H1 (cell line): ENCODE data around the gene TADA2B. TPM values are rescaled to one million over a fixed set of nuclear protein-coding genes. Genes with fewer than 3 reads are reported as not detected.

Experiments
- CHD1 ChIP-seq: IDR thresholded peaks from 2 replicates; pipeline ENCODE4 v1.6.1; 2012; ENCODE audit warnings: low read depth, low read length, improper control_type of control experiment
- CHD7 ChIP-seq: fragments of 300-600 bp; sonication (generic); IDR thresholded peaks from 2 replicates; pipeline ENCODE4 v1.7.1; 2012; ENCODE audit warnings: low read length, moderate library complexity, mild to moderate bottlenecking, inconsistent platforms; ENCODE audit not compliant: insufficient replicate concordance
- HDAC6 ChIP-seq: IDR thresholded peaks from one replicate; pipeline ENCODE4 v1.7.1; 2012; ENCODE audit warnings: low read depth, mild to moderate bottlenecking, inconsistent platforms, low read length, moderate library complexity
- KDM5A ChIP-seq: fragments of 200-600 bp; IDR thresholded peaks from 2 replicates; pipeline ENCODE4 v1.7.1; 2012; ENCODE audit warnings: mild to moderate bottlenecking, low read length, inconsistent platforms, mixed read lengths
- TAF1 ChIP-seq: IDR thresholded peaks from 2 replicates; pipeline ENCODE4 v1.6.1; 2011; ENCODE audit warnings: mild to moderate bottlenecking, low read depth, low read length
- TAF7 ChIP-seq: optimal IDR thresholded peaks from 2 replicates; pipeline ENCODE3; 2011; ENCODE audit warnings: low read depth, mild to moderate bottlenecking, inconsistent platforms, low read length, moderate library complexity, borderline replicate concordance
- polyA plus RNA-seq, 7 experiments: library from polyadenylated mRNA; depleted of rRNA in 3 of 7; stranded (reverse) in 5 of 7; unstranded in 2 of 7; fragments of >200 nt in 5 of 7; fragments of 200-250 nt in 2 of 7; gene quantifications; 1 replicate in 5 of 7; 2 replicates in 1 of 7; 4 replicates in 1 of 7; pipeline versions ENCODE4 v1.2.1 to v1.2.3, GENCODE V29; 2011 to 2013; ENCODE audit warnings: missing spikeins in 2 of 7, mixed read lengths in 2 of 7
- total RNA-seq: library from RNA; stranded (reverse); fragmentation: NEBNext Ultra II Directional; extraction: Animal tissue kit (Norgen Biotek cat#: 25700); gene quantifications from 2 replicates; pipeline ENCODE4 v1.2.1, GENCODE V29; 2021

TADA2B gene
- total and polyA plus RNA-seq, 2 of the 8 experiments (the other 6 are each of a cell fraction or from before 2014, with no cell fraction given), result 5.7 to 12.1 TPM

- TF ChIP-seq CHD7, result no peak
- no peak for TF ChIP-seq TAF1
- no peak for TF ChIP-seq HDAC6
- no peak for TF ChIP-seq KDM5A
- no peak for TF ChIP-seq CHD1
- TF ChIP-seq TAF7, result no peak
Measured at GRCh38 chr4:7015383-7016035, 27.7 kb upstream of the TADA2B start (continued).
